Airway epithelial cell (primary cell): ENCODE data around the gene DNALI1. TPM values are rescaled to one million over a fixed set of nuclear protein-coding genes. Genes with fewer than 3 reads are reported as not detected.

Source experiments
- total RNA-seq: library from RNA; depleted of rRNA; stranded (reverse); fragments of >200 nt; gene quantifications from 2 replicates; pipeline ENCODE4 v1.2.3, GENCODE V29; 2015

The DNALI1 gene
- total RNA-seq = 1.8 and 3.3 TPM in 2 replicates

DNA sequence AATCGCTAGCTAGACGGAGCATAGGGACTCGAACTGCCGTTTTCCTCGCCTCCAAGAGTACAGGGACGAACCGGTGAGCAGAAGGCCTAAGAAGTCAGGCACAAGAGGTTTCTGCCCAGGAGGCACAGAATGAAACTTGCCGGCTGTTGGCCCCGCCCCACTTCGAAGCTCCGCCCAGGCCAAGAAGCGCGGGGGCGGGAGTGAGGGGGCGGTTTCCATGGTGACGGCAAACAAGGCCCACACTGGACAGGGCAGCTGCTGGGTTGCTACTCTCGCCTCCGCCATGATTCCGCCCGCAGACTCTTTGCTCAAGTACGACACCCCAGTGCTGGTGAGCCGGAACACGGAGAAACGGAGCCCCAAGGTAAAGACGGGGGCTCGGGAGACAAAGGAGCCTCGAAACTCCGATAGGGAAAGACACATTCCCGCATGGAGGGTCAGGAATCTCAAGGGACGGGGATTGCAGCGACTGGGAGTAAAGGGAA is at the start of gene DNALI1:
DNALI1 (plus strand) TSS at position 229 of the 485 bp plus-strand sequence; CDS start at position 284, 55 bp downstream.

DNA sequence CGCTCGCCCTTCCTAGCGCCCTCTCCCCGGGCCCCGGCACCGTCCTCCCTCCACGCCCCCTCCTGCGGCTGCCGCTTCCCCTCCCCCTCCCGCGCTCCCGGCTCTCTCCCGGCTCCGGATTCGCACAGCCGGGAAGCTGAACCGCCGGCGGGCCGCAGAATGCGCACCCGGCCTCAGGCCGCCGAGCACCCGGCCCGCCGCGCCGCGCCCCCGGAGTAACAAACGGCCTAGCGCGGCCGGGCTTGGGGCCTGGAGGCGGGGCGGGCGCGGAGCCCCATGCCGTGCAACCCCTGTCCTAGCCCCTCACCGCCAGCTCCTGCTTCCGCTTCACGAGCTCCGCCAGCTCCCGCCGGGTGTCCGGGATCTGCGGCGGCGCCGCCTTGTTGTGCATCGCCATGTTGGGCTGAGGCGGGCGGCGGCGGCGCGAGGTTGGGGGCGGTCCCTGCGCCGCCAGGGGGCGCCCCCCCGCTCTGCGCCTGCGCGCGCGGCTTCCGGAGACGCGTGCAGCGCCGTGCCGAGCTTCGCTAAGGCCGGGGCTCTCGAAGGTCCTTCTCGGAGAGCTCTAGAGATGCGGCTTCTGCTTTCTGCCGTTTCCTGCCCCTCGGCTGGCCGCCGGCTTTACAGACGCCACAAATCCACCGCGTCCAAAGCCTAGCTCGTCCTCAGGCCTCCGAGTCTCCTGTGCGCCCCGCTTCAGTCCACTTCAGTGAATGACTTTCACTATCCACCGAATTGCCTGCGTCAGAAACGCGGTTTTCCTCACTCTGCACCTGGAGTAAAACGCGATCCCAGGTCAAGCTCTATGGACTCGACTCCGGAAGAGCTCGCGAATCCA is 42.2 kb upstream of the DNALI1 start, which contains the start of gene MEAF6:
MEAF6 (minus strand) TSS at position 417 of the 835 bp plus-strand sequence; CDS start at position 397, 20 bp downstream.

DNA sequence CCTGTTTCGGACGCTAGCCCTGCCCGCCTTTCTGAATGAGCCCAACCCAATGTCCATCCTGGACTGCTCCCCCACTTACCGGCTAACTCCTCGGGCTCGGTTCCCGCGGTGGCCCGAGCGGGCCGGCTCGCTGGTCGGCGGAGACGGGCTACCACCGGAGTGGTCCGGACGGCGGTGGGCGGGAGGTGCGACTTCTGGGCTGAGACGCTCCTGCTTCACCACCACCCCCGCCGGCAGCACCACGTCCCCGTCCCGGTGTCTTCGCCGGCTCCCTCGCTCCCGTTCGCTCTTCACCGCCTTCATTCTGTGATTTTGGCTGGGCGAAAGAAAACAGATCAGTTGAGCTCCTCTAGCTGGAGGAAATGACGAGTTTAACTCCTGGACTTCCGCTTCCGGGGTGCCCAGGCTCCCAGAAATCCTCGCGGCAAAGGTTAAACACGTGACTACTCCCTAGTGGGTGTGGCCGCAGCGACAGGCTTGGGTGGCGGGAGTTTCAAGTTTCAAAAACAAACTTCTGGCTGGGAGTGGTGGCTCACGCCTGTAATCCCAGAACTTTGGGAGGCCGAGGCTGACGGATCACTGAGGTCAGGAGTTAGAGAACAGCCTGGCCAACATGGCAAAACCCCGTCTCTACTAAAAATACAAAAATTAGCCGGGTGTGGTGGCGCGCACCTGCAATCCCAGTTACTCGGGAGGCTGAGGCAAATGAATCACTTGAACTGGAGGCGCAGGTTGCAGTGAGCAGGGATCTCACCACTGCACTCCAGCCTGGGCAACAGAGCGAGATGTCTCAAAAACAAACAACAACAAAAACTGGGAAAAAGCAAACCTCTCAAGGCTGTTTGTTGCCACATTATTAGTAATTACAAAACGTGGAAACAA is 2.6 kb upstream of the DNALI1 start, which contains the start of gene SNIP1:
SNIP1 (minus strand) TSS at position 367 of the 882 bp plus-strand sequence; CDS start at position 303, 64 bp downstream.

DNA sequence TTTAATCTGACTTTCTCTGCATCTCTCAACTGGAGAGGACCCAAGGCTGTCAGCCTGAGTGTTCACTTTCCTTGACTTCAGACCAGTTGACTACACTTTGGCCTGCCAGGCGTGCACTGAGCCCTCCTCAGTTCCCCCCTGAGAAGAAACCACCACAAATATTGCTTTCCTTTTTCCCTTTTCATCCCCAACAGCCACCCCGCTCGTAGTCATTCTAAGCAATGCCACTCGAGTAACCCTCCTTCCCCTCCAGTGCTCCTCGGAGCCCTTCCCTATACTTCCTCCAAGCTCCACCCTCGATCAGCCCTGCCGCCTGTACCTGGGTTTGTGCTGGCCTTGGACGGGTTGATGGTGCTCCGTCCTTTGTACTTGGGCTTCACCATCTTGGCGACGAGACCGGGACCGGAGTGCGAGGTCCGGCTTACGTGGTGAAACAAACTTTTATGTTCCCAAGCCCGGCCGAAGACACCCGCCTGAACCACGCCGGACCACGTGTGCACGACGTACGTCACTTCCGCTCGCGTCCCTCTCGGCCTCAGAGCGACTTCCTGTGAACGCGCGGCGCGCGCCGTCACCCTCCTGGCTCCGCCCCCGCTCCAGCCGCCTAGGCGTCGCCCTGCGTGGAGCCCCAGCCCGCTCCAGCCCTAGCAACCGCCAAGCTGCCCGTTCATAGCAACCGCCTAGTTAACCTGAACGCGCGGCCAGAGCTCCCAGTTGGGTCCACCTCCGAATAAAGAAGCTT is 38.9 kb downstream of the DNALI1 start, which contains the start of gene GNL2:
GNL2 (minus strand) TSS at position 498 of the 742 bp plus-strand sequence; CDS start at position 383, 115 bp downstream.

Other genes starting within 250 kb of the DNALI1 start
- gene ZC3H12A, start 82.4 kb upstream of the DNALI1 start, total RNA-seq = 31.9 and 40.6 TPM in 2 replicates
- 46.6 and 48.9 TPM in 2 replicates for gene MEAF6, start 42.2 kb upstream of the DNALI1 start, total RNA-seq
- gene SNIP1, start 2.6 kb upstream of the DNALI1 start, total RNA-seq = 12.1 and 13.3 TPM in 2 replicates
- gene GNL2, start 39.0 kb downstream of the DNALI1 start, total RNA-seq = 60.4 and 63.5 TPM in 2 replicates
- not detected in 2 replicates for gene RSPO1, start 78.0 kb downstream of the DNALI1 start, total RNA-seq
- 17.1 and 22.4 TPM in 2 replicates for gene CDCA8, start 135.6 kb downstream of the DNALI1 start, total RNA-seq
- under 0.01 and 0.07 TPM in 2 replicates for gene EPHA10, start 208.2 kb downstream of the DNALI1 start, total RNA-seq
- gene MANEAL, start 236.9 kb downstream of the DNALI1 start, total RNA-seq = 0.93 and 1.7 TPM in 2 replicates